Left hindlimb (tissue), 1 donor: ENCODE measurements around the gene SYNE1.

Source experiments
- DNase-seq: peaks from one replicate; pipeline ENCODE4 v3.0.0-alpha.2; 2018

SYNE1 gene

GRCh38 chr6:152123076-152123475, 514.1 kb downstream of the SYNE1 start:
- no peak for DNase-seq

DNA sequence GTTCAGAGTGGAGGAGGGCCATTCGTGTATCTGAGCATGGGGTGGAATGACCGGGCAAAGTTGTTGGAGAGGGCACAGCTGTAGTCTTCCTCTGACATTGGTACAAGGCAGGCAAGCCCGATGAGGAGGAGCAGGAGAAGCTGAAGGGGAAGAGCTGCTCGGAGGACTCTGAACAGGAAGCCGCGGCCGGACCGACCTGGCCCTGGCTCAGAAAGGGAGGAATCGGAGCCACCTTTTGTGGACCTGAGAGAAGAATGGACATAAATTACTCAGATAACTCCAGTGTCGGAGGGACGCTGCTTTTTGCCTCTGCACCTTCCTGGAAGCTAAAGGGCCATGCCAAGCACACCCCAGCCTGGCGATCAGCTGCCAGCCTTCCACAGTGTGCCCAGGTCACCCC, 514.7 kb downstream of the SYNE1 start:
- DNase-seq = no peak

- DNase-seq = no peak
Observed at GRCh38 chr6:152121910-152122309, 515.3 kb downstream of the SYNE1 start.

- DNase-seq = no peak
Observed at GRCh38 chr6:152119831-152120230, 517.3 kb downstream of the SYNE1 start.

GRCh38 chr6:152118678-152119077, 518.5 kb downstream of the SYNE1 start:
- DNase-seq = no peak

GRCh38 chr6:152118224-152118623, 518.9 kb downstream of the SYNE1 start:
- no peak for DNase-seq

DNA sequence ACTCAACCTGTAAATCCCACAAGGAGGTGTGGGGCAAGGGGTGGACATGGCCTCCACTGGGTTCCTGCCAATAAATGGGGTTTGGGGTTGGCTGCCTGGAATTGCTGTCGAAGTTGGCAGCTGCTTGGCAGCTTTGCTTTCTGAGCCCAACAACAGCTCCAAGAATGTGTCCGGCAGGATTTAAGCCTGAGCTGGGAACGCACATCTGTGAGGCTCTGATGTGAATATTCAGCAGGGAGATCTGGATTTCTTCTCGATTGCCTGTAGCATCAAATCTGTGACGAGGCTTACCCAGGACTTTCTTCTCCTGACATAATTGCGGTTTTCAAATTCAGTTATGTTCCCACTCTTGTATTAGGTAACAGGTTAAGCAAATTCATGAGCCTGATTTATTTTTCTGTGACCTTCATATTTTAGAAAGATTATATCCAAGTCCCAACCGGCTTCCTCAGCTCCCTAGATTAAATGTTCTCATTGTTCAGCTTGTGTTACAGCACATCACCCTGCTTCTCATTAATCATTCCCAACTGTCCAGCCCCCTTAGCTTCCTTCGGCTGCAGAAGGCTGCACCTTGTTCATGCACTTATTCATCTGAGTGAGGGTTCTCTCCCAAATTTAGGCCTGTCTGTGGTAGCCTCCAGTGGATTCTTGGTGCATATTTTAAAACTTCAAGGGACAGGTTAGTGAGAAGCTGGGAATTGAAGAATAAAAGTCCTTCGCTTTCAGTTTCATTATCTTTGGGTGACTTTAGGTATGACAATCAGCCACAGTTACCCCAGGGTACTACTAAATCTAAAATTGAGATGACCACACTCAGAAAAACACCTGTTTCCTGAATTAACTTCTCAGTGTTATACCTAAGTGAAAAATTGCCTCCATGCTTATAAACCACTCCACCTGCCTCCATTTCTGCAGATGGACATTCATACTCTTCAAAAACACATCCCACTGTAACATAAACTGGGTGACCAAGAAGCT, 519.7 kb downstream of the SYNE1 start:
- peak; percentile 50 for DNase-seq

DNA sequence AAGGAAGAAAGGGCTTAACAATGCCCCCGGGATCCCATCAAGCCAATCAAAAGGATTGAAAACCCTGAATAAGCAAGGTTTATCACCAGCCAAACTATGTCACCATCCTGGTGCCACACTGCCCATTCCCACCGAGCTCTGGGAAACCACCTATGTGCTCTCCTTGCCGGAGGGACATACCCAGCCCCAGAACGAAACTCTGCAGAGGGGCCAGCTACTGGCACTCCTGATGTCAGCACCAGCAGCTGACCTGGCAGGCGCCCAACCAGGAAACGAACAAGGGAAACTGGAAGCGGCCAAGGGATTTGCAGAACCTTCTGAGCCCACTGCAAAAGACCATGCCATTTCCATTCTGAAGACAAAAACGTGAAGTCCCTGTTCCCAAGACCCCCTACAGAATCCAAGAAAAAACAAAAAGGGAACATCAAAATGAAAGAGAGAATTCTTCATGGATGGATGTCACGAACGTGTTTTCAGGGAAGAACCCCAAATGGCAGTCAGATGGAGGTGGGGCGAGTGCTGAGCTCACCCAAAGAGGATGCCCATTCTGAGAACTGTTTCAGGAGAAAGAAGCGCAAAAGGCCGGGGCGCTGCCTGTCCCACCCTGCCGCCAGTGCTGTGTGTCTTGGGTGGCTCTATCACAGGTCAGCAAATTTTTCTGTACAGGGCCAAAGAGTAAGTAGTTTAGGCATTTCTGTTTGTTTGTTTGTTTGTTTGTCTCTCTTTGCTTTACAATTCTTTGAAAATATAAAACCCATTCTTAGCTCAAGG, 524.5 kb downstream of the SYNE1 start:
- DNase-seq = peak; percentile 56

- DNase-seq = peak; percentile 60
Observed at GRCh38 chr6:152110886-152111820, 526.0 kb downstream of the SYNE1 start.

DNA sequence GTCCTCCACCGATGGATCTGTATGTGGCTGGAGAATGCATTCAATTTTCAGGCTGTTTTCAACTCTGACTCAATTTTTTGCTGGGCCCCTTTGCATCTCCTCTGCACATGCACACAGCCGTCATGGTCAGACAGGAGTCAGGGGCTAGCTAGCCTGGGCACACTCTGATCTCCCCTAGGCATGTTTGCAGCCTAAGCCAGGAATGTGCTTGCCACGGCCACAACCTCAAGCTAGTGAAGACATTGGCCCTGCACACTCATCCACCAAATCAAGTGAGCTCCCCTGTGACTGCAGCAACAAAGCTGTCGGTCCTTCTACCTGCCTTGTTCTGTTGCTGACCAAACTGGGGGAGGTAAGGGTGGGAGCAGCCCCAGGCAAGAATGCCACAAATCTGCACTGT, 529.2 kb downstream of the SYNE1 start:
- no peak for DNase-seq

DNA sequence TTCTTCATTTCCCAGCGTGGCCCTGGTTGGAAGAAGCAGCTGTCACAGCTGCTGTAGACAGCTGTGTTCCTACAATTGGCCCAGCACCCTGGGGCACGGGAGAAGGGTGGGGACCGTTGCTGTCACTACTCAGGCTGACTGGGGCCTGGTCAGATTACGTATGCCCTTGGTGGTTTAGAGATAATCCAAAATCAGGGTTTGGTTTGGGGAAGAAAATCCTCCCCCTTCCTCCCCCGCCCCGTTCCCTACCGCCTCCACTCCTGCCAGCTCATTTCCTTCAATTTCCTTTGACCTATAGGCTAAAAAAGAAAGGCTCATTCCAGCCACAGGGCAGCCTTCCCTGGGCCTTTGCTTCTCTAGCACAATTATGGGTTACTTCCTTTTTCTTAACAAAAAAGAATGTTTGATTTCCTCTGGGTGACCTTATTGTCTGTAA, 537.0 kb downstream of the SYNE1 start:
- peak; percentile 65 for DNase-seq

GRCh38 chr6:152099446-152100182, 537.5 kb downstream of the SYNE1 start:
- no peak for DNase-seq

DNA sequence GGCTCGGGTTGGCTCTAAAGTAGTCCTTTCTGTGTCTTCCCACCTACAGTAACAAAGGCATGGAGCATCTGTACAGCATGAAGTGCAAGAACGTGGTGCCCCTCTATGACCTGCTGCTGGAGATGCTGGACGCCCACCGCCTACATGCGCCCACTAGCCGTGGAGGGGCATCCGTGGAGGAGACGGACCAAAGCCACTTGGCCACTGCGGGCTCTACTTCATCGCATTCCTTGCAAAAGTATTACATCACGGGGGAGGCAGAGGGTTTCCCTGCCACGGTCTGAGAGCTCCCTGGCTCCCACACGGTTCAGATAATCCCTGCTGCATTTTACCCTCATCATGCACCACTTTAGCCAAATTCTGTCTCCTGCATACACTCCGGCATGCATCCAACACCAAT, 538.5 kb downstream of the SYNE1 start:
- no peak for DNase-seq

DNA sequence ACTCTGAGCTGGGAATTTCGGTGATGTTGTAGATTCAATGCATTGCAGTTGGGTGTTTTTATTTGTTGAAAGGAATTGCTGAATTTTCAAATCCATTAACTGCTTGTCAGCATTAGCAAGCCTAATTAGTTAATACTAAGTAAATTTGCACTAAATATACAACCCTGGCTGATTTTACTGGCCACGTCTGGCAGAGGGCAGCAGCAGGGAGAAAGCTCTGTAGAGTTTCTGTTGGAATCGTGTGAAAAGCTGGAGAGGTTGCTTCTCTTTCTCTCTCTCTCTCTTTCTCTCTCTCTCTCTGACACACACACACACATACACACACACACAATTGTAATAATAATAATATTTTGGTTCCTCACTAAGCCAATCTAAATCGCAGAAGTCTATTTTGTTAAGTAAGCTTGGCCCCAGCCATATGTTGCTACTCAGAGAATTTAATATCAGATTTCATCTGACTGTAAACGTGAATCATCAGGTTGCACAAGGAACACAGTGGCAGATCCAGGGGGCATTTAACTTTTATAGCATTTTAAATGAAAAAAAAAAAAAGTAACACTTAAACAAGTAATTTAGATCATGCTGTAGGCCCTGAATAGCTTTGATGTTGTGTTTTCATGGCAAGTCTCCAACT, 540.2 kb downstream of the SYNE1 start:
- DNase-seq = no peak

DNA sequence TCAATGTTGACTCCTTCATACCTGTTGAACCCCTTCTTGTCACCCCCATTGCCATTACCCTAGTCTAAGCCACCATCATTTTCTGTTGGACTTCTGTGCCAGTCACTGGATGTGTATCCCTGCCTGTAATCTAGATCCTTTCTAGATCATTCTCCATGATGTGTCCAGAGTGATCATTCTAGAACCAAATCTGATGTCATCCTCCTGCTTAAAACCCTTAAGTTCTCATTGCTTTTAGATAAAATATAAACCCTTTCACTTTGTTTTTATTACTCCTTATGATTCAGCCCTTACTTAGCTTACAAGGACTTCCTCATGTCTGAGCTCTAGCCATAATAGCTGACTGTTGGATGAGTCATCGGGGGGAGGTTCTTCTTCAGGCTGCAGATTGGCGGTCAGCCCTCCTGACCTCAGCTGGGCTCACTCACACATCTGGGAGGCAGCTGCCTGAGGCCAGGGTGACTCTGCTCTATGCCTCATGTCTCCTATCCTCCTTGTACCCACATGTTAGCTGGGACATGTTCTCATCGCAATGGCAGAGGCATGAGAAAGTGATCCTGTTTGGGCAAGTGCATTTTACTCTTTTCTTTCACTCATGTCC, 542.1 kb downstream of the SYNE1 start:
- peak; percentile 44 for DNase-seq

DNA sequence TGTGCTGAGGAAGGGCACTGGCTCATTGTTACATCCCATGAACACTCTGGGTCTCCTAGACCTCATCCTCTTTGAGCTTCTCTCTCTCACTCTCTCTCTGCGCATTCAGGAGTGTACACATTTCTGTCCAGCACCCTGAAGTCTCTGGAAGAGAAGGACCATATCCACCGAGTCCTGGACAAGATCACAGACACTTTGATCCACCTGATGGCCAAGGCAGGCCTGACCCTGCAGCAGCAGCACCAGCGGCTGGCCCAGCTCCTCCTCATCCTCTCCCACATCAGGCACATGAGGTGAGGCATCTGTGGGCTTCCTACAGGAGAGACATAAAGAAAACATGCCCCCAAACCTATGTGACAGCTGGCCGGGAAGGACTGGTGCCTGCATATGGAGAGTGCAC, 542.9 kb downstream of the SYNE1 start:
- no peak for DNase-seq

DNA sequence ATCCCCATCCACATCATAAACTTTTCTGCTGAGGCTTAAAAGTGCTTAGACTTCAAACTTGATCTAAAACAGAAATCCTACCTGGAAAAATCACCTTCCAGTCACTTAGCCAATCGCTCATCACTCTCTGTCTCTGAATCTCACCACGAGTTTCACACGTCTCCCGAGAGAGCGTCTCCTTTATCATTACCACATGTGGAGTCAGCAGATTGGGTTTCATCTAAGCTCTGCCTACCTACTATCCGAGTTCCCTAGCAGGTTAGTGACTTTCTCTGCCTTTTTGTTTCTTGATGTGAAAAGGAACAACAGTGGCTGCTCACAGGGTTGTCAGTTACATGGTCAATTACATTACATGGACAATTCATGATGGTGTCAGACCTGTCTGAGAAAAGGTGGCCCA, 543.5 kb downstream of the SYNE1 start:
- DNase-seq = no peak

DNA sequence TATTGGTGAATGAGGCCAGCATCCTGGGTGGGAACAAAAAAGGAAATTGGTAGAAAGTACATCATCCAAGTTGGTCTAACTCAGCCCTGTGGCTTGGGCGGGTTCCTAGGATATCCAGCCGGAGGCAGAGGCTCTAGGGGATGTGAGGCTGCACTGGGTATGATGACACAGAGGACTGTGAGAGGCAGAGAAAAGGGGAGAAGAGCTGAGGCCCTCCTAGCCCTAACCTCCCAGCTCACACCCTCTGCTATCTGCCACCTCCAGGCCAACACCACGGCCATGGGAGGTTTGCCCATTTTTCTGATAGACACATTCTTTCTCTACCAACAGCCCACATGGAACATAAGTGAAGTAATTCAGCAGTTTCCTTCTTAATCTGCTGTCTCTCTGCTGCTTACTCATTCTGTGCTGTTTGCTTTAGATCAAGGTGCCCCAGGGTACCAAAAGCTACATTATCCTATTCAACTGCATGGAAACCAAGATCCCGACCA, 545.3 kb downstream of the SYNE1 start:
- no peak for DNase-seq

- no peak for DNase-seq
Observed at GRCh38 chr6:152091201-152091600, 546.0 kb downstream of the SYNE1 start.

DNA sequence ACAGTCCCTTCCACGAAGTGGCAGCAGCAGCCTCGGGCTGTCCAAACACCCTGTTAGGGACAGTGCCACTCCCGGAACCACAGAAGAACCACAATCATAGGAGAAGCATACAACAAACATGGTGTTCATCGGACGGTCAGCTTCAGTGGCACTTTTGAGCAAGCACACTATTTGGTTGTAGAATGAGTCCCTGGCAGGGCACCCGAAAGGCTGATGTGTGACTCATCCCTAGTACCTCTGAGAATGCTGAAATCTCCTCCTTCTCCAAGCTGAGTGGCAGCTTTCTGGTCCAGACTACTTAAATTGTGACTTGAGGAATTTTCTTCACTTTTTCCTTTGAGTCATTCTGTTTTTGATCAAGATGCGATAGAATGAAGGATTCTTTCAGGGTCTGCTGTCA, 547.2 kb downstream of the SYNE1 start:
- DNase-seq = no peak

DNA sequence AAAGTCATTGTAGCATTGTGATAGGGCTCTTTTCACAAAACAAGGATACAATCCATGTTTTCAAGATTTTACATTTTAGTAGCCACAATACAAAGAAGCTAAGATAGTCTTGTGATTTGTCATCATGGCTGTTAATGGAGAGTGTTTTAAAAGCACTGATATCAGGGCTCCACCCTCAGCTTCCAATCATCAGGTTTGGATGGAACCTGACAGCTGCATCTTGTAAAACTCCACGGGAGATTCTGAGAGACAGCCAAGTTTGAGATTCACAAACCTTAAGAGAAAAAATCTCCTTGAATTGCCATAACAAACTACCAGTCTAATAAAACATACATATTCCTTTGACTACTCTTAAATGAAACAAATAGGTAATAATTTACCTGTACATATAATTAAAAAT, 549.5 kb downstream of the SYNE1 start:
- no peak for DNase-seq
